SK-N-SH (cell line): ENCODE measurements around the gene RSU1. TPM values are rescaled to one million over a fixed set of nuclear protein-coding genes. Genes with fewer than 3 reads are reported as not detected.

Experiments used
- CTCF ChIA-PET: fragments of 300-600, 350-600 bp; formaldehyde crosslinking; extraction: SDS; loops from one replicate; lab custom pipeline; 2021; lab: Yijun Ruan, JAX
- POLR2A ChIA-PET: fragments of 350-600 bp; sonication (Branson Sonifier 250); formaldehyde crosslinking; extraction: SDS; loops from one replicate; lab custom pipeline; 2020; ENCODE audit warnings: antibody characterized with exemption, inconsistent platforms; lab: Yijun Ruan, JAX
- DNase-seq: peaks from one replicate; pipeline ENCODE4 v3.0.0; 2012
- H2AFZ ChIP-seq: fragments of 200-600 bp; sonication (generic); 2 replicates; pipeline ENCODE4 v1.8.1; 2016; ENCODE audit warnings: antibody characterized with exemption, mild to moderate bottlenecking, low read depth
- H3F3A ChIP-seq: fragments of 200-600 bp; sonication (generic); replicated peaks from 2 replicates; pipeline ENCODE3; 2016; ENCODE audit warnings: antibody characterized with exemption, mild to moderate bottlenecking; ENCODE audit not compliant: insufficient read depth
- H3K27ac ChIP-seq, 2 experiments: fragments of 200-500 bp in 1 of 2; fragments of 200-600 bp in 1 of 2; sonication (Bioruptor generic) in 1 of 2; sonication (generic), shearing (Covaris generic) in 1 of 2; 2 replicates each; pipeline versions ENCODE4 v1.5.1 to v1.6.1; 2014 to 2016; ENCODE audit warnings: low read depth in 2 of 2, inconsistent platforms in 1 of 2, low read length in 1 of 2, mild to moderate bottlenecking in 1 of 2, mixed read lengths in 1 of 2
- H3K27me3 ChIP-seq: fragments of 200-600 bp; sonication (generic), shearing (Covaris generic); 2 replicates; pipeline ENCODE4 v1.6.1; 2016; ENCODE audit warnings: mixed run types; ENCODE audit not compliant: insufficient read depth
- H3K36me3 ChIP-seq, 2 experiments: fragments of 200-500 bp in 1 of 2; fragments of 200-600 bp in 1 of 2; sonication (Bioruptor generic) in 1 of 2; sonication (generic) in 1 of 2; replicated peaks in 1 of 2; 2 replicates each; pipeline versions ENCODE3 to v1.5.1; 2014 to 2016; ENCODE audit warnings: low read length in 1 of 2, mild to moderate bottlenecking in 1 of 2; ENCODE audit not compliant: insufficient read depth in 2 of 2, control insufficient read depth in 1 of 2
- H3K4me1 ChIP-seq, 2 experiments: fragments of 200-500 bp in 1 of 2; fragments of 200-600 bp in 1 of 2; sonication (Bioruptor generic) in 1 of 2; sonication (generic), shearing (Covaris generic) in 1 of 2; 2 replicates each; pipeline versions ENCODE4 v1.5.1 to v1.6.1; 2014 to 2016; ENCODE audit warnings: low read depth in 1 of 2, low read length in 1 of 2, mixed run types in 1 of 2; ENCODE audit not compliant: insufficient read depth in 2 of 2, control insufficient read depth in 1 of 2
- H3K4me2 ChIP-seq: fragments of 200-600 bp; sonication (generic), shearing (Covaris generic); 2 replicates; pipeline ENCODE4 v1.6.1; 2017; ENCODE audit warnings: mixed run types
- H3K4me3 ChIP-seq, 2 experiments: fragments of 200-500 bp in 1 of 2; fragments of 200-600 bp in 1 of 2; sonication (Bioruptor generic) in 1 of 2; sonication (generic), shearing (Covaris generic) in 1 of 2; 2 replicates each; pipeline versions ENCODE4 v1.5.1 to v1.8.1; 2014 to 2016; ENCODE audit warnings: low read depth in 2 of 2, inconsistent platforms in 1 of 2, low read length in 1 of 2, mild to moderate bottlenecking in 1 of 2, mixed read lengths in 1 of 2, moderate library complexity in 1 of 2
- H3K79me2 ChIP-seq: fragments of 200-600 bp; sonication (generic); 2 replicates; pipeline ENCODE4 v1.8.1; 2017; ENCODE audit warnings: mild to moderate bottlenecking; ENCODE audit not compliant: insufficient read depth
- H3K9ac ChIP-seq: fragments of 200-600 bp; sonication (generic); 2 replicates; pipeline ENCODE4 v1.6.1; 2017; ENCODE audit warnings: mixed run types
- H3K9me2 ChIP-seq: fragments of 200-600 bp; sonication (generic); 2 replicates; pipeline ENCODE4 v1.6.1; 2017; ENCODE audit warnings: mixed run types
- H3K9me3 ChIP-seq: fragments of 200-600 bp; sonication (generic); 2 replicates; pipeline ENCODE4 v1.6.1; 2017; ENCODE audit warnings: mixed run types, mild to moderate bottlenecking, moderate library complexity
- H4K20me1 ChIP-seq: fragments of 200-600 bp; sonication (generic); 2 replicates; pipeline ENCODE4 v1.6.1; 2017; ENCODE audit warnings: mild to moderate bottlenecking, mixed run types; ENCODE audit not compliant: insufficient read depth
- CHD2 ChIP-seq: fragments of 150-350 bp; IDR thresholded peaks from 2 replicates; pipeline ENCODE4 v1.6.1; 2018; ENCODE audit warnings: low read length; ENCODE audit not compliant: partially characterized antibody
- CTCF ChIP-seq: fragments of 200-600 bp; sonication (generic); IDR thresholded peaks from 2 replicates; pipeline ENCODE4 v1.6.1; 2017; ENCODE audit warnings: antibody characterized with exemption, mild to moderate bottlenecking, moderate library complexity
- ELF1 ChIP-seq: IDR thresholded peaks from 2 replicates; pipeline ENCODE4 v1.4.0; 2012
- EZH2phosphoT487 ChIP-seq: fragments of 200-600 bp; sonication (generic); IDR thresholded peaks from 2 replicates; pipeline ENCODE4 v1.6.1; 2017; ENCODE audit warnings: low read depth, mixed run types, mild to moderate bottlenecking, antibody characterized with exemption, moderate library complexity, borderline replicate concordance
- FOXJ3 ChIP-seq: sonication (generic); formaldehyde crosslinking; IDR thresholded peaks from 2 replicates; pipeline ENCODE4 v1.5.1; 2020; ENCODE audit warnings: mild to moderate bottlenecking, missing genetic modification reagents
- GATA2 ChIP-seq: sonication (generic); formaldehyde crosslinking; IDR thresholded peaks from 2 replicates; pipeline ENCODE4 v1.5.0; 2020; ENCODE audit warnings: mild to moderate bottlenecking, missing genetic modification reagents
- MAX ChIP-seq: IDR thresholded peaks from 2 replicates; pipeline ENCODE4 v1.4.0; 2012; ENCODE audit warnings: low read depth
- MXI1 ChIP-seq: IDR thresholded peaks from 2 replicates; pipeline ENCODE4 v1.6.1; 2012; ENCODE audit warnings: mild to moderate bottlenecking, low read depth, low read length, improper control_type of control experiment
- NFIC ChIP-seq: IDR thresholded peaks from 2 replicates; pipeline ENCODE4 v1.4.0; 2012; ENCODE audit warnings: borderline replicate concordance
- NRF1 ChIP-seq: IDR thresholded peaks from 2 replicates; pipeline ENCODE4 v1.6.1; 2012; ENCODE audit warnings: low read depth, mild to moderate bottlenecking, low read length
- REST ChIP-seq: IDR thresholded peaks from 2 replicates; pipeline ENCODE4 v1.6.1; 2012; ENCODE audit warnings: mild to moderate bottlenecking, low read depth, low read length, moderate library complexity
- RXRA ChIP-seq: IDR thresholded peaks from 2 replicates; pipeline ENCODE4 v1.4.0; 2012; ENCODE audit warnings: low read depth, mild to moderate bottlenecking, borderline replicate concordance
- SIN3A ChIP-seq: IDR thresholded peaks from 2 replicates; pipeline ENCODE4 v1.6.1; 2012; ENCODE audit warnings: low read depth, mild to moderate bottlenecking, low read length, moderate library complexity, borderline replicate concordance
- SMC3 ChIP-seq: IDR thresholded peaks from 2 replicates; pipeline ENCODE4 v1.6.1; 2012; ENCODE audit warnings: low read depth, low read length, improper control_type of control experiment
- TAF1 ChIP-seq: IDR thresholded peaks from 2 replicates; pipeline ENCODE4 v1.6.1; 2012; ENCODE audit warnings: low read depth, mild to moderate bottlenecking, low read length, moderate library complexity, borderline replicate concordance
- TCF12 ChIP-seq: IDR thresholded peaks from 2 replicates; pipeline ENCODE4 v1.4.0; 2012
- USF1 ChIP-seq: IDR thresholded peaks from 2 replicates; pipeline ENCODE4 v1.4.0; 2012; ENCODE audit warnings: low read depth, borderline replicate concordance
- WGBS: methylation state at CpG from one replicate; pipeline ENCODE4 v1.1.6; 2017; ENCODE audit warnings: low lambda C conversion rate; 5-methylcytosine and 5-hydroxymethylcytosine counted together
- polyA plus RNA-seq, 3 experiments: library from polyadenylated mRNA; depleted of rRNA; stranded (reverse); fragments of >200 nt; gene quantifications; 2 replicates each; pipeline ENCODE4 v1.2.3, GENCODE V29; 2012

Gene RSU1
- polyA plus RNA-seq, 1 of the 3 experiments (the other 2 are of a cell fraction), result 59.8 TPM

- no peak for DNase-seq
- no peaks in the 10 kb centered on the region for H3K27me3 ChIP-seq
- H3K9ac ChIP-seq, result no peak overlapping the region
- peaks cover 0 to 14% of the 10 kb centered on the region in 2 experiments for H3K36me3 ChIP-seq
- no peak overlapping the region for H3K4me3 ChIP-seq
- H3K4me1 ChIP-seq, result no peaks in the 10 kb centered on the region
- ChIA-PET POLR2A (no interaction called here), CTCF (no interaction called here)
- H3K4me2 ChIP-seq, result no peak overlapping the region
- no peaks in the 10 kb centered on the region for H4K20me1 ChIP-seq
- H2AFZ ChIP-seq, result no peak overlapping the region
- no peaks in the 10 kb centered on the region for H3K79me2 ChIP-seq
- WGBS, result 83% methylated on average over 6 of the region's 6 CpGs
- no peaks in the 10 kb centered on the region for H3F3A ChIP-seq
- H3K9me3 ChIP-seq, result no peaks in the 10 kb centered on the region
- TF ChIP-seq SMC3, result no peak
- TF ChIP-seq FOXJ3 (CRISPR knock-in tag), result no peak
- TF ChIP-seq TCF12, result no peak
- no peak for TF ChIP-seq CTCF
- no peak for TF ChIP-seq REST
- TF ChIP-seq EZH2phosphoT487, result no peak
- no peak for TF ChIP-seq MXI1
- no peak for TF ChIP-seq TAF1
- TF ChIP-seq RXRA, result no peak
- TF ChIP-seq NRF1, result no peak
- no peak for TF ChIP-seq NFIC
- TF ChIP-seq MAX, result no peak
- TF ChIP-seq GATA2, result no peak
- TF ChIP-seq CHD2, result no peak
- no peak for TF ChIP-seq ELF1
- TF ChIP-seq SIN3A, result no peak
- no peak for TF ChIP-seq USF1
- no peak overlapping the region for H3K27ac ChIP-seq
- no peaks in the 10 kb centered on the region for H3K9me2 ChIP-seq
Observed at GRCh38 chr10:16685551-16685950, 131.7 kb downstream of the RSU1 start.
